ENCODE data around the gene NKX1-2. TPM values are rescaled to one million over a fixed set of nuclear protein-coding genes. Genes with fewer than 3 reads are reported as not detected.

The NKX1-2 gene
- total RNA-seq (2021; ENCODE audit: unreplicated experiment) (3.4 TPM), Bru-seq, nascent RNA (percentile 39 among the genes with signal in this experiment), BruChase-seq, experiment 1, labeled RNA remaining after a 6-hour chase (percentile 53 among the genes with signal in this experiment), BruChase-seq, experiment 2, labeled RNA remaining after a 2-hour chase (percentile 62 among the genes with signal in this experiment)
- polyA plus RNA-seq (2012), result 1.3 and 1.9 TPM in 2 replicates
- long read RNA-seq, transcript NKX1-2-201 (2 exons, 3,364 nt), result major isoform, 6 of 8 reads
- long read RNA-seq, partial matches to known transcripts, result 0 of 8 reads
- long read RNA-seq, other reads (novel, unspliced or antisense), result 2 of 8 reads

GRCh38 chr10:124450012-124450782, at the start of gene NKX1-2:
Gene NKX1-2, minus strand, starts transcription at chr10:124450035. Its CDS starts 92 bp downstream, at chr10:124449943.
- CTCF ChIA-PET, result no interaction called here

More at GRCh38 chr10:124450012-124450782, at the start of gene NKX1-2:
- Histone ChIP-seq H3K4me1 (ENCODE audit: control insufficient read depth in 1 of 2, insufficient read depth in 2 of 2, low read length in 2 of 2) (peaks cover 11 to 19% of the 10 kb centered on the region in 2 experiments), H3K79me2 (ENCODE audit: insufficient read depth, low read length) (no peaks in the 10 kb centered on the region), H3K9me3 (ENCODE audit: control insufficient read depth in 1 of 2, insufficient read depth in 1 of 2, low read depth in 1 of 2, low read length in 2 of 2) (no peaks in the 10 kb centered on the region), H2AFZ (ENCODE audit: low read depth, low read length, poor library complexity, severe bottlenecking) (peak within 1 kb of the TSS; percentile 89), H3K4me2 (ENCODE audit: low read length) (peak within 1 kb of the TSS; percentile 95), H3K27ac (ENCODE audit: low read depth, low read length) (peak within 1 kb of the TSS; percentile 15; the same call in 1 of the 2 replicates), H3K4me3 (replicated peaks in 1 of 2; ENCODE audit: low read depth in 1 of 2, low read length in 2 of 2) (peak within 1 kb of the TSS; percentile 47 to 64), H3K9ac (ENCODE audit: low read length) (peak within 1 kb of the TSS; percentile 66), H3K27me3 (ENCODE audit: insufficient read depth, low read length) (no peaks in the 10 kb centered on the region; the same call in 1 of the 2 replicates), H3K36me3 (ENCODE audit: control insufficient read depth in 1 of 2, insufficient read depth in 2 of 2, low read length in 2 of 2) (no peaks in the 10 kb centered on the region), H3K9me2 (ENCODE audit: insufficient read depth) (no peaks in the 10 kb centered on the region), H4K20me1 (ENCODE audit: insufficient read depth) (no peaks in the 10 kb centered on the region)
- TF ChIP-seq ZBTB33 (IDR thresholded peaks at IDR 0.05; ENCODE audit: extremely low read depth, insufficient replicate concordance, low read length) (no peak), ZFX (IDR thresholded peaks at IDR 0.05) (no peak), POLR2AphosphoS5 (IDR thresholded peaks at IDR 0.05; ENCODE audit: low read depth, low read length) (peak; percentile 43; the same call in 1 of the 2 replicates)
- POLR2A ChIA-PET, result no interaction called here
- DNase-seq (ENCODE audit: low read depth, low spot score) (peak; percentile 18), ATAC-seq (peak; percentile 86)
- RAD21 ChIA-PET (ENCODE audit: low non-redundant PET in 1 of 2, low total read pairs in 2 of 2, uncharacterized antibody in 2 of 2, unreplicated experiment in 2 of 2), result interaction anchor here in 1 of 2 experiments (0.7 kb wide), 1 partner anchor 61 kb away, joined by 6 read pairs; no protein-coding TSS in a partner anchor
- no TSS peak for BruUV-seq (replicated peaks)
- intact Hi-C loops (cut with micrococcal nuclease), result no loop called here
